ENCODE results near the gene NREP. TPM values are rescaled to one million over a fixed set of nuclear protein-coding genes. Genes with fewer than 3 reads are reported as not detected.

Gene NREP
- total and polyA plus RNA-seq, 2 donors (not counting 3 experiments of a cell fraction or from before 2014, with no cell fraction given): 96.7 to 112 TPM

DNA sequence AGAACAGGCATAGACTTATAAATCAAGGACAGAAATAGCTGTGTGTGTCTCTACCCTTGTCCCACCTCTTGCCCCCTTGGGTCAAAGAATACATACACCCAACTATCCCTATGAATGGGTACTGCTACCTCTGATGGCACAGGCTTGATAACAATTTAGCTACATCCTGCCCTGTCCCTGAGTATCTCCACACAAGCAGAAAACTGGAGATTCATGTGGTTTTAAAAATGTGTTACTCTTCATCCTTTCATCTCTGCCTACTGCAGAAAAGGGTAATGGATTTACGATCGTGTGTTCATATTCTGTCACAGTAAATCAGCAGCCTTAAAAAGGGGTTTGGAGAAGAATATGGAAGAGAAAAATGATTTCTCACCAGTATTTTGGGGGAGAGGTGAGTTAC is 49.2 kb upstream of the NREP start:
- POLR2A ChIA-PET: no interaction called here
- no peaks in the 10 kb centered on the region for H3K4me1 ChIP-seq (ENCODE audit: control insufficient read depth, extremely low read depth, insufficient read depth, low read length)
- H4K20me1 ChIP-seq (replicated peaks; ENCODE audit: control insufficient read depth, extremely low read depth, insufficient read depth, low read length): no peaks in the 10 kb centered on the region
- no peak overlapping the region for H2AFZ ChIP-seq (ENCODE audit: low read depth, low read length)
- no peaks in the 10 kb centered on the region for H3K27me3 ChIP-seq (ENCODE audit: control insufficient read depth in 2 of 2, insufficient read depth in 2 of 2, low read length in 2 of 2)
- H3K9me3 ChIP-seq (replicated peaks; ENCODE audit: control insufficient read depth, insufficient read depth, low read length): no peaks in the 10 kb centered on the region
- CTCF ChIA-PET: interaction anchor here (0.7 kb wide), 1 partner anchor 16 kb away, joined by 3 read pairs; no protein-coding TSS in a partner anchor
- no peaks in the 10 kb centered on the region for H3K36me3 ChIP-seq (ENCODE audit: control insufficient read depth in 2 of 2, extremely low read depth in 1 of 2, insufficient read depth in 2 of 2, low read length in 2 of 2)
- intact Hi-C loops (cut with micrococcal nuclease) (no loop called here), dilution Hi-C loops (cut with MboI; ENCODE audit: extremely low pct_ligation_motif_present, low sequenced_read_pairs) (no loop called here)
- no peaks in the 10 kb centered on the region for H3K9me1 ChIP-seq (replicated peaks; ENCODE audit: control insufficient read depth, extremely low read depth, insufficient read depth, low read length)
- no peak overlapping the region for H3K9ac ChIP-seq (replicated peaks; ENCODE audit: extremely low read depth, insufficient read depth, low read length)
- TF ChIP-seq EZH2 (IDR thresholded peaks at IDR 0.05; ENCODE audit: borderline replicate concordance, low read depth, low read length, severe bottlenecking): no peak
- TF ChIP-seq POLR2AphosphoS5 (IDR thresholded peaks at IDR 0.05; ENCODE audit: insufficient read depth, low read depth, low read length): no peak
- TF ChIP-seq GATA2 (IDR thresholded peaks at IDR 0.05; ENCODE audit: insufficient read depth, insufficient read length, low read depth, low read length): no peak
- no peak for TF ChIP-seq FOS (IDR thresholded peaks at IDR 0.05; ENCODE audit: borderline replicate concordance, insufficient read depth, low read length)
- TF ChIP-seq MYC (IDR thresholded peaks at IDR 0.05; ENCODE audit: low read depth, low read length): no peak
- FAIRE-seq: no peak
- no TSS peak for BruUV-seq (replicated peaks)
- H3K4me3 ChIP-seq (replicated peaks in 1 of 3; ENCODE audit: insufficient read depth in 1 of 3, low read depth in 1 of 3, low read length in 3 of 3): no peak overlapping the region
- H3K27ac ChIP-seq (ENCODE audit: insufficient read depth, low read depth, low read length): no peak overlapping the region
- no peak overlapping the region for H3K4me2 ChIP-seq (ENCODE audit: insufficient read depth, low read length)
- DNase-seq (ENCODE audit: low read depth, low spot score): no peak
- H3K79me2 ChIP-seq (ENCODE audit: control insufficient read depth, insufficient read depth, low read length): no peaks in the 10 kb centered on the region

DNA sequence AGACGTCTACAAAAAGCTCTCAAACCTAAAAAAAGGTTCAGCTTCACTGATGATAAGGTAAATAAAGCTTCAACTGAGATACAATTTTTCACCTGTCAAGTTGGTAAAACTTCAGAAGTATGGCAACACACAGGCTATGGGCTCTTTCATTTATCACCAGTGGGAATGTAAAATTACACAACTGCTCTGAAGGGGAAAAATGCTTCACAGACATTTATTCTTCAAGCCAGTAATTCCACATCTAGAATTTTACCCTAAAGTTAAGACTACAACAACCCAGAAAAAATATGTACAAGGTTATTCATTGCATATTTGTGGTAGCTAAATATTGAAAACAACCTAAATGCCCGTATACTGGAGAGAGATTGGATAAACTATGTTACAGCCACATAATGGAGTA is 48.1 kb upstream of the NREP start:
- intact Hi-C loops (cut with micrococcal nuclease): no loop called here
- H3K27me3 ChIP-seq (ENCODE audit: control insufficient read depth in 2 of 2, insufficient read depth in 2 of 2, low read length in 2 of 2): no peaks in the 10 kb centered on the region
- FAIRE-seq (no peak), DNase-seq (ENCODE audit: low read depth, low spot score) (no peak)
- H4K20me1 ChIP-seq (replicated peaks; ENCODE audit: control insufficient read depth, extremely low read depth, insufficient read depth, low read length): no peaks in the 10 kb centered on the region
- H3K4me3 ChIP-seq (replicated peaks in 1 of 3; ENCODE audit: insufficient read depth in 1 of 3, low read depth in 1 of 3, low read length in 3 of 3): no peak overlapping the region
- H3K79me2 ChIP-seq (ENCODE audit: control insufficient read depth, insufficient read depth, low read length): no peaks in the 10 kb centered on the region
- H3K27ac ChIP-seq (ENCODE audit: insufficient read depth, low read depth, low read length): no peak overlapping the region
- ChIA-PET CTCF (no interaction called here), POLR2A (no interaction called here)
- no peaks in the 10 kb centered on the region for H3K9me1 ChIP-seq (replicated peaks; ENCODE audit: control insufficient read depth, extremely low read depth, insufficient read depth, low read length)
- no peak overlapping the region for H3K9ac ChIP-seq (replicated peaks; ENCODE audit: extremely low read depth, insufficient read depth, low read length)
- H3K4me2 ChIP-seq (ENCODE audit: insufficient read depth, low read length): no peak overlapping the region
- no TSS peak for BruUV-seq (replicated peaks)
- H3K4me1 ChIP-seq (ENCODE audit: control insufficient read depth, extremely low read depth, insufficient read depth, low read length): no peaks in the 10 kb centered on the region
- TF ChIP-seq, protein P1, sequence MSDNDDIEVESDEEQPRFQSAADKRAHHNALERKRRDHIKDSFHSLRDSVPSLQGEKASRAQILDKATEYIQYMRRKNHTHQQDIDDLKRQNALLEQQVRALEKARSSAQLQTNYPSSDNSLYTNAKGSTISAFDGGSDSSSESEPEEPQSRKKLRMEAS (IDR thresholded peaks at IDR 0.05; ENCODE audit: insufficient read depth, insufficient read length): no peak
- TF ChIP-seq POLR2A (IDR thresholded peaks at IDR 0.05; ENCODE audit: low read depth, low read length) (no peak), POLR2AphosphoS5 (IDR thresholded peaks at IDR 0.05; ENCODE audit: insufficient read depth, low read depth, low read length) (no peak), GATA2 (IDR thresholded peaks at IDR 0.05; ENCODE audit: insufficient read depth, insufficient read length, low read depth, low read length) (no peak), MYC (IDR thresholded peaks at IDR 0.05; ENCODE audit: low read depth, low read length) (no peak), EZH2 (IDR thresholded peaks at IDR 0.05; ENCODE audit: borderline replicate concordance, low read depth, low read length, severe bottlenecking) (no peak), JUN (IDR thresholded peaks at IDR 0.05; ENCODE audit: borderline replicate concordance, insufficient read depth, insufficient read length, low read depth) (no peak), FOS (IDR thresholded peaks at IDR 0.05; ENCODE audit: borderline replicate concordance, insufficient read depth, low read length) (no peak)
- TF ChIP-seq, protein P2, sequence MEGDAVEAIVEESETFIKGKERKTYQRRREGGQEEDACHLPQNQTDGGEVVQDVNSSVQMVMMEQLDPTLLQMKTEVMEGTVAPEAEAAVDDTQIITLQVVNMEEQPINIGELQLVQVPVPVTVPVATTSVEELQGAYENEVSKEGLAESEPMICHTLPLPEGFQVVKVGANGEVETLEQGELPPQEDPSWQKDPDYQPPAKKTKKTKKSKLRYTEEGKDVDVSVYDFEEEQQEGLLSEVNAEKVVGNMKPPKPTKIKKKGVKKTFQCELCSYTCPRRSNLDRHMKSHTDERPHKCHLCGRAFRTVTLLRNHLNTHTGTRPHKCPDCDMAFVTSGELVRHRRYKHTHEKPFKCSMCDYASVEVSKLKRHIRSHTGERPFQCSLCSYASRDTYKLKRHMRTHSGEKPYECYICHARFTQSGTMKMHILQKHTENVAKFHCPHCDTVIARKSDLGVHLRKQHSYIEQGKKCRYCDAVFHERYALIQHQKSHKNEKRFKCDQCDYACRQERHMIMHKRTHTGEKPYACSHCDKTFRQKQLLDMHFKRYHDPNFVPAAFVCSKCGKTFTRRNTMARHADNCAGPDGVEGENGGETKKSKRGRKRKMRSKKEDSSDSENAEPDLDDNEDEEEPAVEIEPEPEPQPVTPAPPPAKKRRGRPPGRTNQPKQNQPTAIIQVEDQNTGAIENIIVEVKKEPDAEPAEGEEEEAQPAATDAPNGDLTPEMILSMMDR (IDR thresholded peaks at IDR 0.05; ENCODE audit: extremely low read depth in 1 of 2, insufficient read depth in 1 of 2, low read depth in 1 of 2, low read length in 2 of 2): no peak
- no peak overlapping the region for H2AFZ ChIP-seq (ENCODE audit: low read depth, low read length)
- H3K9me3 ChIP-seq (replicated peaks; ENCODE audit: control insufficient read depth, insufficient read depth, low read length): no peaks in the 10 kb centered on the region
- dilution Hi-C loops (cut with MboI; ENCODE audit: extremely low pct_ligation_motif_present, low sequenced_read_pairs): no loop called here
- H3K36me3 ChIP-seq (ENCODE audit: control insufficient read depth in 2 of 2, extremely low read depth in 1 of 2, insufficient read depth in 2 of 2, low read length in 2 of 2): no peaks in the 10 kb centered on the region

Measured in endothelial cell of umbilical vein (primary cell).